ENCODE results near the gene BACH2. TPM values are rescaled to one million over a fixed set of nuclear protein-coding genes. Genes with fewer than 3 reads are reported as not detected.

BACH2 gene
- total and polyA plus RNA-seq, 2 of the 4 experiments (the other 2 are of a cell fraction): 1.3 to 1.4 TPM

DNA sequence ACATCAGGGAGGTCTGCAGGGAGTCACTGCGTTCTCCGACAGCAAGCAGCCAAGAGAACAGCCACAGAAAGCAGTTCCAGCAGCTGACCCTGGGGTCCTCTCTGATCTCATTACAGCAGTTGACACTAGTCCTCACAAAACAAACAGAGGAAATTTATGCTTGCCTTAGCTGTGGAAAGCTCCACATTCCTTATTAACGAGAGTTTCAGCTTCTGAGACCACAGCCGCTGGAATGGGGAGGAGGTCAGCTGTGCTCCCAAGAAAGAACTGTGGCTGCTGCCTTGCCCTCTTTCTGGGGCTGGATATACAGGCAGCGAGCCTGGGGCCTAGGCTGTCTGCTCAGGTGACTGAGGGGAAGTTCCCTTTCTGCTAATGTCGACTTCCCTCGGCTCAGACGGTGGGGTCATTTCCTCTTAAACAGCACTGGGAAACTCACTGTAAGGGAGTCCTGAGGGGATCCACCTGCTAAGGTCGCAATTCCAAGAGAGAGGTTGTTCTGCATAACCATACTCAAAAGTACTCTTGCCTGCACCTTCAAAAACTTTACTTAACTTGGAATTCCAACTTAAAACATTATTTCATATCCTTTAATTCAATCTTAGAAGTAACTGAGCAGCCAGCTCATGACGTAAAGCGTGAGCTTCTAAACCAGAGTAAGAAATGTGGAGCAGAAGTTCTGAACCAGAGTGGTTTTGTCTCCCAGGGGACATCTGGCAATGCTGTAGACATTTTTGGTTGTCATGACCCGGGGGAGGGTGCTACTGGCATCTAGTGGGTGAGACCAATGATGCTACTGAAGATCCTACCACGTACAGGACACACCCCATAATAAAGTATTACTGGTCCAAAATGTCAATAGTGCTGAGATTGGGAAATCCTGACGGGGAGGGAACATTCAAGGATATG, 80.3 kb downstream of the BACH2 start (continued):
- TF ChIP-seq MXI1 (IDR thresholded peaks at IDR 0.05; ENCODE audit: borderline replicate concordance, low read depth, low read length) (no peak), CEBPB (IDR thresholded peaks at IDR 0.05; ENCODE audit: low read depth, low read length) (no peak)

DNA sequence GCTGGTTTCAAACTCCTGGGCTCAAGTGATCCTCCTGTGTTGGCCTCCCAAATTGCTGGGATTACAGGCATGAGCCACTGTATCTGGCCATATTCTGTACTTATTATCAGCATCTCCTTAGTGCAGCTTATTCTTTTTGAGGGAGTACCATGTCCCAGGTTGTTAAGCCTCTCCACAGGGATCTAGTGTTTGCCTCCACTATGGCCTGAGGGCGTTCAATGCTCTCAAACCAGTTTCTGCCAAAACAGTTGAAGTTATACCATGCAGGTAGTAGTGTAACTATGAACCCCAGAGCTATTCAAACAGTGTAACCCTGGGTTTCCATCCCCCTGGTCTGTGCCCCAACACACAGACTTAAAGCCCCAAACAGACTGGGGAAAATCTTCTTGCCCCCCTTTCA, 81.7 kb downstream of the BACH2 start:
- dilution Hi-C loops (cut with HindIII; ENCODE audit: low sequenced_read_pairs, unreplicated experiment) (no loop called here), in situ Hi-C loops (cut with MboI; ENCODE audit: low sequenced_read_pairs) (loop anchor here (5.0 kb wide), 1 partner anchor 67 kb away; no protein-coding TSS in a partner anchor), intact Hi-C loops (cut with micrococcal nuclease) (loop anchor here (5.0 kb wide), 2 partner anchors 78 to 118 kb away; no protein-coding TSS in a partner anchor)
- no peak overlapping the region for H4K8ac ChIP-seq (ENCODE audit: low read depth in 2 of 2, low read length in 2 of 2)
- no peak overlapping the region for H3K4me2 ChIP-seq (ENCODE audit: low read depth, low read length)
- ATAC-seq (ENCODE audit: low read depth): no peak
- no peak overlapping the region for H2BK15ac ChIP-seq (ENCODE audit: low read depth, low read length)
- H4K5ac ChIP-seq (ENCODE audit: low read depth, low read length): no peak overlapping the region
- peaks cover 4% of the 10 kb centered on the region for H4K20me1 ChIP-seq (ENCODE audit: insufficient read depth, low read length)
- H3K4me3 ChIP-seq (ENCODE audit: insufficient read depth, low read depth, low read length): no peak overlapping the region
- peaks cover 19% of the 10 kb centered on the region for H3K4me1 ChIP-seq (ENCODE audit: control insufficient read depth, insufficient read depth, low read length)
- no peak overlapping the region for H4K91ac ChIP-seq (ENCODE audit: insufficient read depth, low read depth, low read length)
- H3K9me3 ChIP-seq (ENCODE audit: control insufficient read depth, insufficient read depth, low read length): no peaks in the 10 kb centered on the region
- H2AFZ ChIP-seq (replicated peaks; ENCODE audit: low read length, poor library complexity): no peak overlapping the region
- H3K27me3 ChIP-seq (ENCODE audit: control insufficient read depth, insufficient read depth, low read length): no peaks in the 10 kb centered on the region
- H3K14ac ChIP-seq (replicated peaks; ENCODE audit: low read depth, low read length): no peak overlapping the region
- WGBS, 2 experiments (ENCODE audit: extremely low coverage in 2 of 2, insufficient read length in 1 of 2): no CpG with 5 or more reads among the region's 1 CpG
- H3K9me1 ChIP-seq (ENCODE audit: insufficient read depth, low read length): peaks cover 7% of the 10 kb centered on the region
- no peak overlapping the region for H3K18ac ChIP-seq (ENCODE audit: low read depth, low read length)
- ChIA-PET POLR2A (ENCODE audit: unreplicated experiment) (no interaction called here), CTCF (no interaction called here)
- H2AK9ac ChIP-seq (replicated peaks; ENCODE audit: low read depth, low read length, poor library complexity): no peak overlapping the region
- no peak overlapping the region for H2BK20ac ChIP-seq (ENCODE audit: low read depth, low read length)
- DNase-seq: no peak
- BruUV-seq (replicated peaks): no TSS peak
- no peak overlapping the region for H3K56ac ChIP-seq (ENCODE audit: extremely low read depth, insufficient read depth, low read length)
- H2BK120ac ChIP-seq (ENCODE audit: low read depth, low read length): no peak overlapping the region
- no peak overlapping the region for H3K27ac ChIP-seq (ENCODE audit: insufficient read depth, low read length)
- H2BK5ac ChIP-seq (ENCODE audit: low read depth, low read length, poor library complexity, severe bottlenecking): no peak overlapping the region
- H2AK5ac ChIP-seq (ENCODE audit: low read depth, low read length): peak overlapping the region; percentile 7; the same call in 1 of the 2 replicates
- H3K23ac ChIP-seq (ENCODE audit: low read depth, low read length): no peak overlapping the region
- no peaks in the 10 kb centered on the region for H3K36me3 ChIP-seq (ENCODE audit: control insufficient read depth, insufficient read depth, low read length)
- H3K4ac ChIP-seq (ENCODE audit: low read depth, low read length): no peak overlapping the region
- no peaks in the 10 kb centered on the region for H3K79me1 ChIP-seq (ENCODE audit: low read depth in 1 of 2, low read length in 2 of 2)
- no peak overlapping the region for H3K9ac ChIP-seq (ENCODE audit: low read depth, low read length)
- TF ChIP-seq POLR2A (IDR thresholded peaks at IDR 0.05; ENCODE audit: low read depth, low read length): no peak
- TF ChIP-seq MXI1 (IDR thresholded peaks at IDR 0.05; ENCODE audit: borderline replicate concordance, low read depth, low read length): no peak
- no peak for TF ChIP-seq CEBPB (IDR thresholded peaks at IDR 0.05; ENCODE audit: low read depth, low read length)
- TF ChIP-seq, protein P1, sequence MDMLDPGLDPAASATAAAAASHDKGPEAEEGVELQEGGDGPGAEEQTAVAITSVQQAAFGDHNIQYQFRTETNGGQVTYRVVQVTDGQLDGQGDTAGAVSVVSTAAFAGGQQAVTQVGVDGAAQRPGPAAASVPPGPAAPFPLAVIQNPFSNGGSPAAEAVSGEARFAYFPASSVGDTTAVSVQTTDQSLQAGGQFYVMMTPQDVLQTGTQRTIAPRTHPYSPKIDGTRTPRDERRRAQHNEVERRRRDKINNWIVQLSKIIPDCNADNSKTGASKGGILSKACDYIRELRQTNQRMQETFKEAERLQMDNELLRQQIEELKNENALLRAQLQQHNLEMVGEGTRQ (IDR thresholded peaks at IDR 0.05; ENCODE audit: low read depth, low read length): no peak
- TF ChIP-seq, protein P2, sequence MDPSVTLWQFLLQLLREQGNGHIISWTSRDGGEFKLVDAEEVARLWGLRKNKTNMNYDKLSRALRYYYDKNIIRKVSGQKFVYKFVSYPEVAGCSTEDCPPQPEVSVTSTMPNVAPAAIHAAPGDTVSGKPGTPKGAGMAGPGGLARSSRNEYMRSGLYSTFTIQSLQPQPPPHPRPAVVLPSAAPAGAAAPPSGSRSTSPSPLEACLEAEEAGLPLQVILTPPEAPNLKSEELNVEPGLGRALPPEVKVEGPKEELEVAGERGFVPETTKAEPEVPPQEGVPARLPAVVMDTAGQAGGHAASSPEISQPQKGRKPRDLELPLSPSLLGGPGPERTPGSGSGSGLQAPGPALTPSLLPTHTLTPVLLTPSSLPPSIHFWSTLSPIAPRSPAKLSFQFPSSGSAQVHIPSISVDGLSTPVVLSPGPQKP (IDR thresholded peaks at IDR 0.05; ENCODE audit: borderline replicate concordance, low read depth, low read length): no peak
- TF ChIP-seq BHLHE40 (IDR thresholded peaks at IDR 0.05; ENCODE audit: low read depth, low read length): no peak
- TF ChIP-seq CHD1 (IDR thresholded peaks at IDR 0.05; ENCODE audit: low read depth, low read length): no peak
- no peak for TF ChIP-seq MAFK (IDR thresholded peaks at IDR 0.05; ENCODE audit: low read depth, low read length)
- TF ChIP-seq RCOR1 (IDR thresholded peaks at IDR 0.05; ENCODE audit: insufficient replicate concordance, low read length): no peak
- no peak for TF ChIP-seq RFX5 (IDR thresholded peaks at IDR 0.05; ENCODE audit: low read depth, low read length)
- TF ChIP-seq, protein P3, sequence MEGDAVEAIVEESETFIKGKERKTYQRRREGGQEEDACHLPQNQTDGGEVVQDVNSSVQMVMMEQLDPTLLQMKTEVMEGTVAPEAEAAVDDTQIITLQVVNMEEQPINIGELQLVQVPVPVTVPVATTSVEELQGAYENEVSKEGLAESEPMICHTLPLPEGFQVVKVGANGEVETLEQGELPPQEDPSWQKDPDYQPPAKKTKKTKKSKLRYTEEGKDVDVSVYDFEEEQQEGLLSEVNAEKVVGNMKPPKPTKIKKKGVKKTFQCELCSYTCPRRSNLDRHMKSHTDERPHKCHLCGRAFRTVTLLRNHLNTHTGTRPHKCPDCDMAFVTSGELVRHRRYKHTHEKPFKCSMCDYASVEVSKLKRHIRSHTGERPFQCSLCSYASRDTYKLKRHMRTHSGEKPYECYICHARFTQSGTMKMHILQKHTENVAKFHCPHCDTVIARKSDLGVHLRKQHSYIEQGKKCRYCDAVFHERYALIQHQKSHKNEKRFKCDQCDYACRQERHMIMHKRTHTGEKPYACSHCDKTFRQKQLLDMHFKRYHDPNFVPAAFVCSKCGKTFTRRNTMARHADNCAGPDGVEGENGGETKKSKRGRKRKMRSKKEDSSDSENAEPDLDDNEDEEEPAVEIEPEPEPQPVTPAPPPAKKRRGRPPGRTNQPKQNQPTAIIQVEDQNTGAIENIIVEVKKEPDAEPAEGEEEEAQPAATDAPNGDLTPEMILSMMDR (conservative IDR thresholded peaks at IDR 0.05; ENCODE audit: low read depth, low read length): no peak
- TF ChIP-seq SMC3 (IDR thresholded peaks at IDR 0.05; ENCODE audit: low read depth, low read length): no peak
